WTC11 (cell line): ENCODE data around the gene ZSWIM6.

Experiments used
- ESRRA ChIP-seq: sonication (generic); formaldehyde crosslinking; IDR thresholded peaks from 2 replicates; pipeline ENCODE4 v1.8.1; 2022; ENCODE audit warnings: mild to moderate bottlenecking, missing genetic modification reagents, borderline replicate concordance
- ETV6 ChIP-seq: sonication (generic); formaldehyde crosslinking; IDR thresholded peaks from 2 replicates; pipeline ENCODE4 v1.8.1; 2022; ENCODE audit warnings: mild to moderate bottlenecking, missing genetic modification reagents
- GRHL2 ChIP-seq: fragments of 250-450 bp; sonication (Bioruptor Pico); IDR thresholded peaks from 2 replicates; pipeline ENCODE4 v1.8.0; 2022; ENCODE audit warnings: mild to moderate bottlenecking, moderate library complexity; ENCODE audit not compliant: insufficient replicate concordance, severe bottlenecking
- NR2C2 ChIP-seq: sonication (generic); formaldehyde crosslinking; IDR thresholded peaks from 2 replicates; pipeline ENCODE4 v1.8.0; 2022; ENCODE audit warnings: mild to moderate bottlenecking, missing genetic modification reagents
- SP1 ChIP-seq: sonication (generic); formaldehyde crosslinking; conservative IDR thresholded peaks from 2 replicates; pipeline ENCODE4 v1.8.1; 2022; ENCODE audit warnings: missing genetic modification reagents
- TCF7 ChIP-seq: sonication (generic); formaldehyde crosslinking; IDR thresholded peaks from 2 replicates; pipeline ENCODE4 v1.8.0; 2022; ENCODE audit warnings: mild to moderate bottlenecking, low read depth, missing genetic modification reagents, moderate library complexity
- ZNF138 ChIP-seq: sonication (generic); formaldehyde crosslinking; conservative IDR thresholded peaks from 2 replicates; pipeline ENCODE4 v1.8.1; 2022; ENCODE audit warnings: mild to moderate bottlenecking, moderate library complexity, missing genetic modification reagents
- TF ChIP-seq, protein P1 (sequence below): fragments of 200-600 bp; IDR thresholded peaks from 2 replicates; pipeline ENCODE4 v1.8.0; 2022; ENCODE audit warnings: antibody characterized with exemption
- TF ChIP-seq, protein P2 (sequence below): sonication (generic); formaldehyde crosslinking; IDR thresholded peaks from 2 replicates; pipeline ENCODE4 v1.8.1; 2023; ENCODE audit warnings: mild to moderate bottlenecking, missing genetic modification reagents, moderate library complexity
- TF ChIP-seq, protein P3 (sequence below): sonication (generic); formaldehyde crosslinking; IDR thresholded peaks from 2 replicates; pipeline ENCODE4 v1.8.0; 2022; ENCODE audit warnings: mild to moderate bottlenecking, missing genetic modification reagents

DNA sequence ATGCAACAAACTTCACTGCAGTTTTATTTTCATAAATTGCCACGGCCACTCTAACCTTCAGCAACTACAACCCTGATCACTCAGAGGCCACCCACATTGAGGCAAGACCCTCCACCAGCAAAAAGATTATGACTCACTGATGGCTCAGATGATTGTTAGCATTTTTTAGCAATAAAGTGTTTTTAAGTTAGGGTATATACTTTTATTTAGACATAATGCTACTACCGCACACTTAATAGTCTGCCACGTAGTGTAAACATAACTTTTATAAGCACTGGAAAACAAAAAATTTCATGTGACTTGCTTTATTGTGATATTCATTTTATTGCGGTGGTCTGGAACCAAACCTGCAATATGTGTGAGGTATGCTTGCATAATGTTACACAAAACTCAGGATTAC is 257.9 kb downstream of the ZSWIM6 start:
- TF ChIP-seq SP1 (CRISPR knock-in tag) (no peak), ZNF138 (CRISPR knock-in tag) (no peak), ESRRA (CRISPR knock-in tag) (no peak), ETV6 (CRISPR knock-in tag) (no peak), NR2C2 (CRISPR knock-in tag) (no peak), TCF7 (CRISPR knock-in tag) (no peak), GRHL2 (no peak)
- TF ChIP-seq, protein P1, sequence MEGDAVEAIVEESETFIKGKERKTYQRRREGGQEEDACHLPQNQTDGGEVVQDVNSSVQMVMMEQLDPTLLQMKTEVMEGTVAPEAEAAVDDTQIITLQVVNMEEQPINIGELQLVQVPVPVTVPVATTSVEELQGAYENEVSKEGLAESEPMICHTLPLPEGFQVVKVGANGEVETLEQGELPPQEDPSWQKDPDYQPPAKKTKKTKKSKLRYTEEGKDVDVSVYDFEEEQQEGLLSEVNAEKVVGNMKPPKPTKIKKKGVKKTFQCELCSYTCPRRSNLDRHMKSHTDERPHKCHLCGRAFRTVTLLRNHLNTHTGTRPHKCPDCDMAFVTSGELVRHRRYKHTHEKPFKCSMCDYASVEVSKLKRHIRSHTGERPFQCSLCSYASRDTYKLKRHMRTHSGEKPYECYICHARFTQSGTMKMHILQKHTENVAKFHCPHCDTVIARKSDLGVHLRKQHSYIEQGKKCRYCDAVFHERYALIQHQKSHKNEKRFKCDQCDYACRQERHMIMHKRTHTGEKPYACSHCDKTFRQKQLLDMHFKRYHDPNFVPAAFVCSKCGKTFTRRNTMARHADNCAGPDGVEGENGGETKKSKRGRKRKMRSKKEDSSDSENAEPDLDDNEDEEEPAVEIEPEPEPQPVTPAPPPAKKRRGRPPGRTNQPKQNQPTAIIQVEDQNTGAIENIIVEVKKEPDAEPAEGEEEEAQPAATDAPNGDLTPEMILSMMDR = no peak
- TF ChIP-seq, protein P2, sequence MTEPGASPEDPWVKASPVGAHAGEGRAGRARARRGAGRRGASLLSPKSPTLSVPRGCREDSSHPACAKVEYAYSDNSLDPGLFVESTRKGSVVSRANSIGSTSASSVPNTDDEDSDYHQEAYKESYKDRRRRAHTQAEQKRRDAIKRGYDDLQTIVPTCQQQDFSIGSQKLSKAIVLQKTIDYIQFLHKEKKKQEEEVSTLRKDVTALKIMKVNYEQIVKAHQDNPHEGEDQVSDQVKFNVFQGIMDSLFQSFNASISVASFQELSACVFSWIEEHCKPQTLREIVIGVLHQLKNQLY (CRISPR knock-in tag) = no peak
- TF ChIP-seq, protein P3, sequence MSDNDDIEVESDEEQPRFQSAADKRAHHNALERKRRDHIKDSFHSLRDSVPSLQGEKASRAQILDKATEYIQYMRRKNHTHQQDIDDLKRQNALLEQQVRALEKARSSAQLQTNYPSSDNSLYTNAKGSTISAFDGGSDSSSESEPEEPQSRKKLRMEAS (CRISPR knock-in tag) = no peak
